DLD1 (cell line): Measurements from ENCODE around the gene SAXO1.

Source experiments
- in situ Hi-C: cut with HindIII; loops from 2 replicates; pipeline ENCODE4 v1.10.0; 2017; ENCODE audit warnings: low sequenced_read_pairs

Gene SAXO1

GRCh38 chr9:18920141-18921084, 112.6 kb downstream of the SAXO1 start:
- in situ Hi-C loops: no loop called here

- in situ Hi-C loops: no loop called here
Measured at GRCh38 chr9:18911714-18912342, 121.2 kb downstream of the SAXO1 start.

GRCh38 chr9:18910916-18911315, 122.1 kb downstream of the SAXO1 start:
- in situ Hi-C loops: no loop called here

DNA sequence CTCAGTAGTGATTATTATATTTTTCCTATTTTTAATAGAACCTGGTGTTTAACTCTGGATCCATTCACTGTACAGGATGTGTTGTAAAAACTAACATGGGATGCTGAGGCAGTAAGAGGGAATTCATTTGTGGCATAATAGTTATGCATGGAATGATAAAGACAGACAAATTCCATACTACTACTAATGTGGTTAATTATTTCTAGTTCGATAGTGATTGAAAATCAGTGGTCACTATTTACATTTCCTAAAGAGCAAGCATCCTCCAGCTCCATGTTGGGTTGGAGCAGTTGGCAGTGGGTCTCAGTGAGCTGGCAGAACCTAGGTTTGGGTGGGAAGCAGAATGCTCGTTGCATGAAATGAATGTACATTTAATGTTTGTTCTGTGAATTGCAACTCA, 122.6 kb downstream of the SAXO1 start:
- in situ Hi-C loops: no loop called here

- in situ Hi-C loops: loop anchor here (10.0 kb wide), 1 partner anchor 145 kb away; no protein-coding TSS in a partner anchor
Measured at GRCh38 chr9:18909140-18910018, 123.6 kb downstream of the SAXO1 start.

- in situ Hi-C loops: loop anchor here (10.0 kb wide), 1 partner anchor 143 kb away; no protein-coding TSS in a partner anchor
Measured at GRCh38 chr9:18907927-18908625, 124.9 kb downstream of the SAXO1 start.

DNA sequence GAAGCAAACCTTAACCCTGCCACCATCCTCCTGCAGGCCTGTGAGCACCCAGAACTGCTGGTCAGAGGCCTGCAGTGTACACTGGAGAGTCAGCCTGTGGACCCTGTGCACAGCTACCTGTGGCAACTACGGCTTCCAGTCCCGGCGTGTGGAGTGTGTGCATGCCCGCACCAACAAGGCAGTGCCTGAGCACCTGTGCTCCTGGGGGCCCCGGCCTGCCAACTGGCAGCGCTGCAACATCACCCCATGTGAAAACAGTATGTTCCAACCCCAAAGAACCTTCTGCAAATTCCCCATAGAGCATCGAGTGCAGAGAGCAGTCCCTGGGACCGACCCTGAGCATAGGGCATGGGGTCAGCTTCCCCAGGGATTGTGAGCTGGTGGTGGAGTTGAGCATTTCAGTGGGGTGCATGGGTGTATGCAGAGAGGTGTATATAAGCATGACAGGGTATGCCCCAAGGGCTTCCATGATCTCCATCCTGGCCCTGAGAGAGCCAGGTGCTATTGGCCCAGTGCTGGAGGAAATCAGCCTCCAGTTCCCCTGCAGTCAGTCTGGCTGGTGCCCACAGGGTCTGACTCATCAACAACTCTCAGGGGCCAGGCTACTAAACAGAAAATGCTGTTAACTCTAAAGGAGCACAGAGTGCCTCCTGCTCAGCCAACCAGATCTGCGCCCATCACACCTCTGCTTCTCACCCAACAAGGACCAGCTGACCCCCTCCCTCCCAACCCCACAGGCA, 126.2 kb downstream of the SAXO1 start:
- in situ Hi-C loops: loop anchor here (10.0 kb wide), 1 partner anchor 142 kb away; no protein-coding TSS in a partner anchor

DNA sequence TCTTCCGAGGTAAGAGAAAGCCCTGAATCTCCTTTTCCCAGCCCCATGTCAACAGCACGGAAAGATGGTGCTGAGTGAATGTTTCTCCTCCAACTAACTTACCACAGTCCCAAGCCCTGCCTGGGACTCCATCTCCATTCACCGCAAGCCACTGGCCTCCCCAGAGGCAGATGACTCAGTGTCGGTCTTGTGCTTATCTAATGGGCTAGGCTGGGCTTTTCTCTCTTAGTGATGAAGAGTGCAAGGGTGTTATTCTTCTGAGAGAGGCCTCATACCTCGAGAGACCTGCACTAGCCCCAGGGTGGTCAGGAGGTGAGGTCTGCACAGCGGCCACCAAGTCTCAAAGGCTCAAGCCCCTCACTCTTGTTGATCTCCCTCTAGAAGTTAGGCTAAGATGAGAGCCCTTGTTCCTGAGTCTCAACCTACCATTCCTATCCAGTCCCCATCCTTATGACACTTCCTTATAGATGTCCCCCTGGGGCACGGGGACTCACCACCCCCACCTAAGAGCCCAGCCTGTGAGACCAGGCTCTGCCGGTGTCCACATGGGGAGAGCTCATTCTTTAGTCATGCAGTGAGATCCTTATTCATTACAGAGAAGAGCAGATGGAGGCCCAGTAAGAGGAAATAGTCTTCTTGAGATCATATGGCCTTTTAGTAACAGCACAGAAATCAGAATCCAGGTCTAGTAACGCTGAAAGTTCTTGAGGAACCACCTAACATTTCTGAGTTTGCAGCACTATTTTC, 127.0 kb downstream of the SAXO1 start:
- in situ Hi-C loops: loop anchor here (10.0 kb wide), 1 partner anchor 141 kb away; no protein-coding TSS in a partner anchor

DNA sequence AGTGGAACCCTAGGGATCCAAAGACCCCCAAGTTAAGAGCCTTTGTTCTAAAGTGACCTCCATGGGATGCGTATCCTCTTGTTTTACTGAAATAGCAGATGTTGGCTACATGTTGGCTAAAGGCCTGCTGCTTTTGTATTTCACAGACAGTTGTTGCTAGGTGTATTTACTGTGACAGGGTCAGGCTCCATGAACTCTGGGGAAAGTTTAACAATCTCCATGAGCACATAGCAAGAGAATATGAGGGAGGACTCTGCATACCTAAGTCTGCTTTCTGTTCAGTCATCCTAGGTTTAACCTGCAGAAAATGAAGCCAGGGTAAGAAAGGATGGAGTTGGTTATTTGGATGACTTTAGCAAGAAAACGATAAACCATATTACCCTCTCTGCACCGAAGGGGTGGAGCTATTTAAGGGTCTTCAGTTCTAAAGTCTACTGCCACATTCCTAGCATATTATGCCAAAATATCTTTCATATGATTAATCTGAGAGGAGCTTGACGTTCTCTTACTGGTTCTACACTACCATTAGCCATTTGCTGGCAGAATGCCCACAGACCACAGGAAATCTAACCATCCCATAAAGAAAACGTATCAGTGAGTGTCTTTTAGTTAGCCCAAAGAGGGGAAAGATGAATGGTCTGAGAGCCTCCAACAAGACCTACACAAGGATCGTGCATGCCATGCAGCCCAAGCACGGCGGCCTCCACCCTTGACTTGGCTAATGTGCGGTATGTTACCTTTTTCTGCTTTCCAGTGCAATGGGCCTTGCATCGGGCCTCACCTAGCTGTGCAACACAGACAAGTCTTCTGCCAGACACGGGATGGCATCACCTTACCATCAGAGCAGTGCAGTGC, 127.8 kb downstream of the SAXO1 start:
- in situ Hi-C loops: loop anchor here (10.0 kb wide), 1 partner anchor 140 kb away; no protein-coding TSS in a partner anchor

DNA sequence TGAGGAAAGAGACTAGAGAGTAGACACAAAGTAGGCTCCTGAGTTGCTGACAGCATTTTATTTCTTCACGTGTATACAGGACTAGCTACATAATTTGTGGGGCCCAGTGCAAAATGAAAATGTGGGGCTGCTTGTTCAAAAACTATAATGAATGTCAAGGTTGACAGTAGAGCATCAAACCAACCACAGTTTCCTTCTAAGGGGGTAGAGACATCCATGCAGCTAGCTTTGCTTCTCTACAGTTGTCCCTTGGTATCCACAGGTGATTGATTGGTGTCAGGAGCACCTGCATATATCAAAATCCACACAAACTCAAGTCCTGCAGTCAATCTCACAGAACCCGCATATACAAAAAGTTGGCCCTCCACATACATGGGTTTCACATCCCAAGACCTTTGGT, 129.6 kb downstream of the SAXO1 start:
- in situ Hi-C loops: loop anchor here (10.0 kb wide), 1 partner anchor 139 kb away; no protein-coding TSS in a partner anchor

DNA sequence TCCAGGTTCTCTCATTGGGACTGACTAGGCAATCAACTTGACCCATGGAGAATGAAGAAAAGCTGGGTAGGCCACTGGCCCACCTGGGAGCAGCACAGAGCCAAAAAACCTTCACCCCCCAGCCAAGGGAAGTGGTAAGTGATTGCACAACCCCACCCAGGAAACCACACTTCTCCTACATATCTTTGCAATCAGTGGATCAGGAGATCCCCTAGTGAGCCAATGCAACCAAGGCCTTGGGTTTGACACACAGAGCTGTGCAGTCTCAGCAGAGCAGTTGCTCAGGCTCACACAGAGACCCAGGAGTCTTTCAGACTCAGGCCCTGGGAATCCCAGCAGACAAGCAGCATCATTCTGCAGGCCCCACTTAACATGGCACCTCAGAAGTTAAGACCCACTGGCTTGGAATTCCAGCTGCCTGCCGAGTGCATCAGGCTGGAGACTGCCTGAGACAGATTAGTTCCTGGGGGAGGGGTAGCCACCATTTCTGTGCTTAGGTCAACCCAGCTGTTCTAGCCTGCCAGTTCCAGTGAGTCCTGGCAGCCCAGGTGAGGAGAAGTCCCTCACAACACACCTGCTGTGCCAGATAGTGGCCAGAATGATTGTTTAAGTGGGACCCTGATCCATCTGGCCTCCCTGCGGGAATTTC, 136.4 kb downstream of the SAXO1 start:
- in situ Hi-C loops: no loop called here

GRCh38 chr9:18896004-18896403, 137.0 kb downstream of the SAXO1 start:
- in situ Hi-C loops: no loop called here

- in situ Hi-C loops: no loop called here
Measured at GRCh38 chr9:18893491-18893890, 139.5 kb downstream of the SAXO1 start.

DNA sequence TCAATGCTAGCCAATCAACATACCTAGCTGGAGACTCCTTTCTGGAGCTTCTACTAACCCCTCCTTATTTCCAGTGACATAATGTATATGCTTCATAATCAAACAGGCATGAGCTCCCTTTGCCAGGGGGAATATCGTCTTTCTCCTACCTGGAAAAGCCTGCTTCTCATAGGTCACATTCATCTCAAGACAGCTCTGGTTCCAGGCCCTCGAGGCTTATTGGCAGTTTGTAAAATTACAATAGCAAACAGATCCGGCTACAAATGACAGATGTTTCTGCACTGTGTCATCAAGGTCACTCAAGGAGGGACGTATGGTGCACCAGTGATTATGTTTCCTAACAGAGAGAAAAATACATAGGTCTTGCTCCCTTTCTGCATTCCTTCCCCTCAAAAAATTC, 140.0 kb downstream of the SAXO1 start:
- in situ Hi-C loops: no loop called here

GRCh38 chr9:18891946-18892670, 140.9 kb downstream of the SAXO1 start:
- in situ Hi-C loops: no loop called here

GRCh38 chr9:18890372-18890771, 142.6 kb downstream of the SAXO1 start:
- in situ Hi-C loops: no loop called here

- in situ Hi-C loops: no loop called here
Measured at GRCh38 chr9:18889550-18889949, 143.5 kb downstream of the SAXO1 start.
